ENCODE results near the gene AOPEP. TPM values are rescaled to one million over a fixed set of nuclear protein-coding genes. Genes with fewer than 3 reads are reported as not detected.

AOPEP gene
- total RNA-seq, 1 experiment from 2014 or later = 36.4 TPM

- H3K4me1 ChIP-seq (ENCODE audit: control insufficient read depth, insufficient read depth, low read length) = peaks cover 76% of the 10 kb centered on the region
Observed at GRCh38 chr9:94919376-94920098, 193.0 kb downstream of the AOPEP start.

More at GRCh38 chr9:94919376-94920098, 193.0 kb downstream of the AOPEP start:
- BruUV-seq (replicated peaks) = no TSS peak
- no peak overlapping the region for H3K4me3 ChIP-seq (ENCODE audit: low read depth in 2 of 2, low read length in 2 of 2)
- H3K36me3 ChIP-seq (ENCODE audit: control insufficient read depth, insufficient read depth, low read length) = no peaks in the 10 kb centered on the region
- in situ Hi-C loops (cut with HindIII; ENCODE audit: low pct_unique_long_range_greater_than_20kb, low sequenced_read_pairs) (no loop called here), intact Hi-C loops (cut with micrococcal nuclease; ENCODE audit: unreplicated experiment) (no loop called here)
- ATAC-seq (peak; percentile 71), DNase-seq (ENCODE audit: low read depth, low spot score) (no peak)
- H3K27ac ChIP-seq (ENCODE audit: low read length) = peak overlapping the region; percentile 98
- POLR2A ChIA-PET = interaction anchor here (0.7 to 1.1 kb wide), 2 partner anchors 250 to 275 kb away, joined by 5 to 6 read pairs; no protein-coding TSS in a partner anchor
- H3K9me3 ChIP-seq (ENCODE audit: control insufficient read depth, insufficient read depth, low read depth, low read length) = no peaks in the 10 kb centered on the region
- no peaks in the 10 kb centered on the region for H3K27me3 ChIP-seq (ENCODE audit: control insufficient read depth, insufficient read depth, low read length)
- TF ChIP-seq CTCF (IDR thresholded peaks at IDR 0.05) = no peak
- TF ChIP-seq TCF7L2 (IDR thresholded peaks at IDR 0.05; ENCODE audit: low read depth, low read length) = no peak
- no peak for TF ChIP-seq POLR2AphosphoS5 (IDR thresholded peaks at IDR 0.05; ENCODE audit: low read depth, low read length)
- TF ChIP-seq REST (IDR thresholded peaks at IDR 0.05; ENCODE audit: insufficient read depth in 1 of 2, low read depth in 2 of 2, low read length in 1 of 2) = no peak
- no peak for TF ChIP-seq SIN3A (IDR thresholded peaks at IDR 0.05; ENCODE audit: borderline replicate concordance, insufficient read depth, low read depth, low read length)
- CTCF ChIA-PET = no interaction called here

Measured in Panc1 (cell line).